OCI-LY3 (cell line): ENCODE data around the gene PSMG1.
"Not testable (repeated sequence)": the region's sequence is repeated elsewhere in the genome, so short reads cannot be mapped to it uniquely, and the experiment has no call there.

Experiments
- H2AFZ ChIP-seq: fragments of 200-600, 300-600 bp; shearing (Covaris generic); 2 replicates; pipeline ENCODE4 v1.6.0; 2014; ENCODE audit warnings: antibody characterized with exemption, low read depth, low read length
- H3K27ac ChIP-seq: fragments of 200-600, 300-600 bp; sonication (generic); 2 replicates; pipeline ENCODE4 v1.5.1; 2014; ENCODE audit warnings: mild to moderate bottlenecking, low read length, moderate library complexity, mixed read lengths
- H3K27me3 ChIP-seq: fragments of 200-600, 300-600 bp; sonication (generic); 2 replicates; pipeline ENCODE4 v1.6.1; 2014; ENCODE audit warnings: low read depth, low read length, mixed read lengths
- H3K36me3 ChIP-seq: fragments of 200-600, 300-600 bp; sonication (generic); replicated peaks from 2 replicates; pipeline ENCODE3; 2014; ENCODE audit warnings: low read depth, low read length, mixed read lengths
- H3K4me1 ChIP-seq: fragments of 300-600, 200-600 bp; sonication (generic); 2 replicates; pipeline ENCODE4 v1.6.1; 2014; ENCODE audit warnings: low read length, mixed read lengths
- H3K4me2 ChIP-seq: fragments of 200-600, 300-600 bp; sonication (generic); 2 replicates; pipeline ENCODE4 v1.6.1; 2014; ENCODE audit warnings: low read length, mixed read lengths
- H3K4me3 ChIP-seq: fragments of 300-600, 200-600 bp; sonication (generic); 2 replicates; pipeline ENCODE4 v1.5.1; 2014; ENCODE audit warnings: antibody characterized with exemption, mild to moderate bottlenecking, low read length, moderate library complexity
- H3K79me2 ChIP-seq: fragments of 300-600, 200-600 bp; shearing (Covaris generic); 2 replicates; pipeline ENCODE4 v1.6.1; 2014; ENCODE audit warnings: mild to moderate bottlenecking, low read length, mixed read lengths
- H3K9ac ChIP-seq: fragments of 300-600, 200-600 bp; shearing (Covaris generic); 2 replicates; pipeline ENCODE4 v1.6.0; 2014; ENCODE audit warnings: mild to moderate bottlenecking, low read length, moderate library complexity
- H3K9me3 ChIP-seq: fragments of 200-600, 300-600 bp; shearing (Covaris generic); 2 replicates; pipeline ENCODE4 v1.6.1; 2014; ENCODE audit warnings: low read length, mixed read lengths; ENCODE audit not compliant: insufficient read depth
- H4K20me1 ChIP-seq: fragments of 200-600, 300-600 bp; sonication (generic); 2 replicates; pipeline ENCODE4 v1.6.1; 2016; ENCODE audit warnings: low read length, mixed read lengths; ENCODE audit not compliant: insufficient read depth
- CTCF ChIP-seq: fragments of 200-600, 300-600 bp; sonication (generic); IDR thresholded peaks from 2 replicates; pipeline ENCODE4 v1.5.1; 2014; ENCODE audit warnings: antibody characterized with exemption, low read length, low read depth
- EZH2phosphoT487 ChIP-seq: fragments of 200-600 bp; shearing (Covaris generic); IDR thresholded peaks from 2 replicates; pipeline ENCODE4 v1.6.1; 2018; ENCODE audit warnings: antibody characterized with exemption, mixed run types, low read depth

The PSMG1 gene

GRCh38 chr21:39168800-39169199, 14.5 kb downstream of the PSMG1 start:
- Histone ChIP-seq H3K4me2 (no peak overlapping the region), H3K27me3 (no peaks in the 10 kb centered on the region), H3K4me1 (no peaks in the 10 kb centered on the region), H3K9me3 (no peaks in the 10 kb centered on the region), H3K27ac (no peak overlapping the region), H3K79me2 (no peaks in the 10 kb centered on the region), H3K9ac (no peak overlapping the region), H2AFZ (no peak overlapping the region), H3K36me3 (peaks cover 26% of the 10 kb centered on the region), H4K20me1 (no peaks in the 10 kb centered on the region), H3K4me3 (no peak overlapping the region)
- no peak for TF ChIP-seq EZH2phosphoT487
- no peak for TF ChIP-seq CTCF

GRCh38 chr21:39164523-39164922, 18.7 kb downstream of the PSMG1 start:
- Histone ChIP-seq H3K9me3 (no peaks in the 10 kb centered on the region), H3K9ac (no peak overlapping the region), H4K20me1 (no peaks in the 10 kb centered on the region), H3K27me3 (no peaks in the 10 kb centered on the region), H3K4me3 (no peak overlapping the region), H3K79me2 (no peaks in the 10 kb centered on the region), H3K4me2 (no peak overlapping the region), H3K4me1 (no peaks in the 10 kb centered on the region), H2AFZ (no peak overlapping the region), H3K27ac (no peak overlapping the region), H3K36me3 (peaks cover 9% of the 10 kb centered on the region)
- TF ChIP-seq EZH2phosphoT487 (no peak), CTCF (no peak)

GRCh38 chr21:39161064-39161463, 22.2 kb downstream of the PSMG1 start:
- Histone ChIP-seq H3K4me1 (no peaks in the 10 kb centered on the region), H3K4me3 (no peak overlapping the region), H3K36me3 (no peaks in the 10 kb centered on the region), H4K20me1 (no peaks in the 10 kb centered on the region), H2AFZ (no peak overlapping the region), H3K27ac (no peak overlapping the region), H3K9me3 (no peaks in the 10 kb centered on the region), H3K27me3 (no peaks in the 10 kb centered on the region), H3K9ac (no peak overlapping the region), H3K4me2 (no peak overlapping the region), H3K79me2 (no peaks in the 10 kb centered on the region)
- TF ChIP-seq CTCF: no peak
- TF ChIP-seq EZH2phosphoT487: no peak

- H3K9me3 ChIP-seq: no peaks in the 10 kb centered on the region
- no peaks in the 10 kb centered on the region for H4K20me1 ChIP-seq
- H2AFZ ChIP-seq: no peak overlapping the region
- H3K79me2 ChIP-seq: no peaks in the 10 kb centered on the region
- no peak overlapping the region for H3K4me3 ChIP-seq
- no peak overlapping the region for H3K4me2 ChIP-seq
- H3K36me3 ChIP-seq: no peaks in the 10 kb centered on the region
- TF ChIP-seq EZH2phosphoT487 (no peak), CTCF (no peak)
- no peak overlapping the region for H3K27ac ChIP-seq
- H3K9ac ChIP-seq: no peak overlapping the region
- no peaks in the 10 kb centered on the region for H3K27me3 ChIP-seq
- H3K4me1 ChIP-seq: no peaks in the 10 kb centered on the region
Observed at GRCh38 chr21:39159342-39160063, 23.7 kb downstream of the PSMG1 start.

GRCh38 chr21:39157241-39157640, 26.0 kb downstream of the PSMG1 start:
- not testable (repeated sequence) for H3K9ac ChIP-seq, H3K79me2 ChIP-seq

More at GRCh38 chr21:39157241-39157640, 26.0 kb downstream of the PSMG1 start:
- H4K20me1 ChIP-seq, H3K9me3 ChIP-seq, H3K4me3 ChIP-seq, H3K4me1 ChIP-seq, H2AFZ ChIP-seq, H3K36me3 ChIP-seq, H3K27me3 ChIP-seq, H3K4me2 ChIP-seq, H3K27ac ChIP-seq: not testable (repeated sequence)
